Urinary bladder (tissue), 4 donors: ENCODE data around the gene MVK. TPM values are rescaled to one million over a fixed set of nuclear protein-coding genes. Genes with fewer than 3 reads are reported as not detected.

Experiments used
- DNase-seq: peaks from one replicate; pipeline ENCODE4 v3.0.0-alpha.2; 2015; ENCODE audit errors: extremely low spot score
- H3K27ac ChIP-seq: one replicate; pipeline ENCODE4 v1.5.1; 2013; ENCODE audit warnings: low read depth, mild to moderate bottlenecking, moderate library complexity
- H3K36me3 ChIP-seq: one replicate; pipeline ENCODE4 v1.6.1; 2013; ENCODE audit warnings: mild to moderate bottlenecking, moderate library complexity; ENCODE audit not compliant: insufficient read depth
- H3K4me1 ChIP-seq: one replicate; pipeline ENCODE4 v1.6.1; 2013; ENCODE audit warnings: mild to moderate bottlenecking, moderate library complexity; ENCODE audit not compliant: insufficient read depth
- H3K4me3 ChIP-seq: one replicate; pipeline ENCODE4 v1.5.1; 2013; ENCODE audit warnings: low read depth, low read length
- WGBS: extraction: QIAGEN DNeasy Blood & Tissue Kit; methylation state at CpG from one replicate; pipeline ENCODE4 v1.1.7; 2013; 5-methylcytosine and 5-hydroxymethylcytosine counted together
- polyA plus RNA-seq: library from polyadenylated mRNA; stranded (reverse); fragments of 200-250 nt; gene quantifications from one replicate; pipeline ENCODE4 v1.2.3, GENCODE V29; 2013
- total RNA-seq: library from RNA; depleted of rRNA; stranded (reverse); fragments of >200 nt; gene quantifications from one replicate; pipeline ENCODE4 v1.2.3, GENCODE V29; 2014
- donor health status: healthy with polysubstance abuse.
- donor health status: healthy.

MVK gene
- total and polyA plus RNA-seq, 2 donors, result 10.5 to 13.2 TPM

GRCh38 chr12:109563291-109564284 lies 10.0 kb upstream of the MVK start:
- no peaks in the 10 kb centered on the region for H3K36me3 ChIP-seq
- WGBS, result 82% methylated on average over 30 of the region's 30 CpGs
- H3K27ac ChIP-seq, result no peak overlapping the region
- H3K4me3 ChIP-seq, result no peak overlapping the region
- DNase-seq, result no peak
- H3K4me1 ChIP-seq, result no peaks in the 10 kb centered on the region

GRCh38 chr12:109566424-109566823 lies 7.2 kb upstream of the MVK start:
- 94% methylated on average over 8 of the region's 8 CpGs for WGBS
- H3K27ac ChIP-seq, result no peak overlapping the region
- no peak for DNase-seq
- no peak overlapping the region for H3K4me3 ChIP-seq
- no peaks in the 10 kb centered on the region for H3K36me3 ChIP-seq
- no peaks in the 10 kb centered on the region for H3K4me1 ChIP-seq

DNA sequence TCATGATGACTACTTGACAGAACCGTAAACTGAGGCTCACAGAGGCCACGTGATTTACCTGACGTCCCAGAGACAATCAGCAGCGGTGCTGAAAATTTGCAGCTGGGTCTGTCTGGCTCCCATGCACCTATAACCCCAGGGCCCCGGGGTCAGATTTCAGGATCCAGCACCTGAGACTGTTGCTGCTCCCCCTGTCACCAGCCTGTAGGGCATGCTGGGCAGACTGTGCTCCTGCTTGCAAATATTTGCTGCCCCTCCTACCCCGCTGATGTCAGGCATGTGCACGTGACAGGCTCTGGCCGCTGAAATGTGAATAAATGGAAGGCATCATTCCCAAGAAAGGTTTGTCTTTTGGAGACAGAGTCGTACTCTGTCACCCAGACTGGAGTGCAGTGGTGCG lies 6.3 kb upstream of the MVK start:
- Histone ChIP-seq H3K27ac (no peak overlapping the region), H3K4me1 (no peaks in the 10 kb centered on the region), H3K36me3 (no peaks in the 10 kb centered on the region), H3K4me3 (no peak overlapping the region)
- 89% methylated on average over 10 of the region's 10 CpGs for WGBS
- no peak for DNase-seq

- WGBS, result 90% methylated on average over 3 of the region's 3 CpGs
- Histone ChIP-seq H3K4me3 (no peak overlapping the region), H3K4me1 (no peaks in the 10 kb centered on the region), H3K36me3 (no peaks in the 10 kb centered on the region), H3K27ac (no peak overlapping the region)
- no peak for DNase-seq
Measured at GRCh38 chr12:109567967-109568366, 5.6 kb upstream of the MVK start.

DNA sequence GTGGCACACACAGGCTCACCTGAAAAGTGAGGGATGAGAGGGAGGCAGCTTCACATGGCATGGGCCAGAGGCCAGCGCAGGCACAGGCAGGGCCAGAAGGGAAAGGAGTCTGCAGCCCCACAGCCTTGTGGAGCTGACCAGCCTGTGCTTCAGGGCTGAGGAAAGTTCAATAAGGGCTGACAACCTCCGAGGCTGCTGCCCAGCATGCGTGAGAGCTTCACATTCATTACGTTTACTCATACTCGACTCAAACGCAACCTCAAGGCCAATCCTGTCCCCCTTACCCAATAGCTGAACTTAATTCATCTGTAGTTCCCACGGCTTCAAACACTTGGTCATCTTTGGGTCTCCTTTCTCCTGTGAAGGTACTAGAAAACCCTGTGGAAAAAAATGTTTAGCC lies 5.1 kb upstream of the MVK start:
- H3K4me3 ChIP-seq, result no peak overlapping the region
- H3K36me3 ChIP-seq, result no peaks in the 10 kb centered on the region
- H3K27ac ChIP-seq, result no peak overlapping the region
- WGBS, result 86% methylated on average over 7 of the region's 7 CpGs
- DNase-seq, result no peak
- no peaks in the 10 kb centered on the region for H3K4me1 ChIP-seq

DNA sequence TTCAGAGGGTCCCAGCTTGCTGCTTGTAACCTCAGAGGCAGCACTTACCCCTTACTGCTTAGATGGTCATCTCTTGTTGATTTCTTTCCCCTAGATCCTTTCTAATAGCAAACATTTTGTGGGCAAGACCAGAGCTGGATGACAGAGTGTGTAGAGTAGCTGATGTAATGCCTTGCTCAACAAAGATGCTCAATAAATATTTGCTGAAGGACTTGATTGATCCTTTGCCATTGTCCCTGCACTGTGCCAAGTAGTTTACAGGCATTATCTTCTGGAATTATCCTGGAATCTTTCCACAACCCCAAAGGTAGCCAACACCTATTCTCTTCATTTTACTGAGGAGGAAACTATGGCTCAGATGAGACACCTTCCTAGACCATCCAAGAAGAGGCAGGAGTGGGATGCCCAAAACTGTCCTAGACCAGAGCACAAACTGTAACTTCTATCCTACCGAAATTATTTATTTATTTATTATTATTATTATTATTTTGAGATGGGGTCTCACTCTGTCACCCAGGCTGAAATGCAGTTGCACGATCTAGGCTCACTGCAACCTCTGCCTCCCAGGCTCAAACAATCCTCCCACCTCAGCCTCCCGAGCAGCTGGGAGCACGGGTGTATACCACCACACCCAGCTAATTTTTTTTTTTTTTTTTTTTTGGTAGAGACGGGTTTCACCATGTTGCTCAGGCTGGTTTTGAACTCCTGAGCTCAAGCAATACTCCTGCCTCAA lies 1.7 kb upstream of the MVK start:
- no peaks in the 10 kb centered on the region for H3K36me3 ChIP-seq
- 89% methylated on average over 5 of the region's 5 CpGs for WGBS

GRCh38 chr12:109572506-109572845 lies 1.1 kb upstream of the MVK start:
- WGBS, result 60% methylated on average over 3 of the region's 3 CpGs

More for the DNA sequence above, 1.7 kb upstream of the MVK start:
- Histone ChIP-seq H3K27ac (no peak overlapping the region), H3K4me3 (no peak overlapping the region), H3K4me1 (no peaks in the 10 kb centered on the region)
- DNase-seq, result no peak

GRCh38 chr12:109573914-109574244 lies 285 bp downstream of the MVK start:
- Histone ChIP-seq H3K27ac (no peak overlapping the region), H3K4me3 (peak overlapping the region; percentile 69), H3K36me3 (peaks cover 2% of the 10 kb centered on the region), H3K4me1 (no peaks in the 10 kb centered on the region)
- WGBS, result under 1% methylated on average over 13 of the region's 13 CpGs
- no peak for DNase-seq

More at GRCh38 chr12:109572506-109572845, 1.1 kb upstream of the MVK start:
- Histone ChIP-seq H3K36me3 (no peaks in the 10 kb centered on the region), H3K4me1 (no peaks in the 10 kb centered on the region), H3K4me3 (no peak overlapping the region), H3K27ac (no peak overlapping the region)
- DNase-seq, result no peak

DNA sequence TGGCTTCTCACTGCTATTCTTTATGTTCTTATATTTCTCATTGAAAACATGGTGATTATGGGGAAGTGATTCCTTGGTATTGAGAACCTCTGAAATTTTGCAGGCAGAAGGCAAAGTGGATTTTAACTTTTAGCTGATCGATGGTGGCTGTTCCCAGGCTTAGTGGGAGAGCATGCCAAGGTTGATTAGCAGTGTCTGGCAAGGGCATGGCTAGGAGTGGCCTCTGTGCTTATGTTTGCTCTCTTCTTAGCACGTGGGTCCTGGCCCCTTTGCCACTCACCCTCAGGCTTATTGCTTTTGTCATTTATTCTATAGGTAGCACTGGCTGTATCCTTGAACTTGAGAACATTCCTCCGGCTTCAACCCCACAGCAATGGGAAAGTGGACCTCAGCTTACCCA lies 2.1 kb downstream of the MVK start:
- no peak overlapping the region for H3K27ac ChIP-seq
- no peaks in the 10 kb centered on the region for H3K4me1 ChIP-seq
- no peak for DNase-seq
- H3K36me3 ChIP-seq, result peaks cover 6% of the 10 kb centered on the region
- H3K4me3 ChIP-seq, result no peak overlapping the region
- WGBS, result 92% methylated on average over 3 of the region's 3 CpGs

- 86% methylated on average over 1 of the region's 1 CpG for WGBS
- Histone ChIP-seq H3K4me3 (no peak overlapping the region), H3K36me3 (peaks cover 6% of the 10 kb centered on the region), H3K27ac (no peak overlapping the region), H3K4me1 (no peaks in the 10 kb centered on the region)
- no peak for DNase-seq
Measured at GRCh38 chr12:109577311-109577710, 3.7 kb downstream of the MVK start.

DNA sequence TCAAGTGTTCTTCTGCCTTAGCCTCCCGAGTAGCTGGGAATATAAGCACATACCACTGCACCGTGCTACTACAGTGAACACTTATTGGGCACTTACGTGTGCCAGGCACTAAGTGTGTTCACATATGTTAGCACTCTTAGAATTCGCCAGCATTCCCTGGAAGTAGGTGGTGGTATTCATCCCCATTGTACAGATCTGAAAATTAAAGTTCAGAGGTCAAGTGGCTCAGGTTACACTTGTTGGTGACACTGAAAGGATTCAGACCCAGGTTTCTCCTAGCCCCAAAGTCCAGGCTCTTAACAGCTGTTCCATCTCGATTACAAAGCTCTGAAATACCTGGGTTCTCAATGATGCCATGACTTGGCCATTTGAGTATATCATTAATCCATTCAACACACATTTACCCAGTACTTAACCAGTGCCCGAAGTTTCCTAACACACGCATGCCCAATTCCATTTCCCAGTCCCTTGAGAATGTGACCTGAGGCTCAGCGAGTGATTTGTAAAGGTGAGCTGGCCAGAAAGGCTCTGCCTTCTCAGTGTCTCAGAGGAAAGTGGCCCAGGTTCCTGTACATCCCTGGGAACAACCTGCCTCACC lies 4.8 kb downstream of the MVK start:
- Histone ChIP-seq H3K36me3 (peaks cover 6% of the 10 kb centered on the region), H3K4me1 (no peaks in the 10 kb centered on the region), H3K4me3 (no peak overlapping the region), H3K27ac (no peak overlapping the region)
- no peak for DNase-seq
- 81% methylated on average over 8 of the region's 8 CpGs for WGBS

DNA sequence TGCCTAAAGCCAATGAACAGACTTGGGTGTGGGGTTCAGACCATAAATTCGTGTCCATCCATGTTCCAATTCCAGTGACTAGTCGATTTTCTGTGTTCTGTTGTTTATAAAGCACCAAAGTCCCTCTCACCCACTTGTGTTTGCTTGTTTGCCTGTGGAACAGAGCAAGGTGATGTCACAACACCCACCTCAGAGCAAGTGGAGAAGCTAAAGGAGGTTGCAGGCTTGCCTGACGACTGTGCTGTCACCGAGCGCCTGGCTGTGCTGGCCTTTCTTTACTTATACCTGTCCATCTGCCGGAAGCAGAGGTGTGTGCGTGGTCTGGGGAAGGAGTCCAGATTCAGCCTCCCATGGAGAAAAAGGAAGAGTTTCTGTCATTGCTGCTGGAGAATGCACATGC lies 6.0 kb downstream of the MVK start:
- H3K4me1 ChIP-seq, result no peaks in the 10 kb centered on the region
- H3K27ac ChIP-seq, result no peak overlapping the region
- WGBS, result 88% methylated on average over 7 of the region's 7 CpGs
- no peak for DNase-seq
- no peak overlapping the region for H3K4me3 ChIP-seq
- H3K36me3 ChIP-seq, result peaks cover 6% of the 10 kb centered on the region

DNA sequence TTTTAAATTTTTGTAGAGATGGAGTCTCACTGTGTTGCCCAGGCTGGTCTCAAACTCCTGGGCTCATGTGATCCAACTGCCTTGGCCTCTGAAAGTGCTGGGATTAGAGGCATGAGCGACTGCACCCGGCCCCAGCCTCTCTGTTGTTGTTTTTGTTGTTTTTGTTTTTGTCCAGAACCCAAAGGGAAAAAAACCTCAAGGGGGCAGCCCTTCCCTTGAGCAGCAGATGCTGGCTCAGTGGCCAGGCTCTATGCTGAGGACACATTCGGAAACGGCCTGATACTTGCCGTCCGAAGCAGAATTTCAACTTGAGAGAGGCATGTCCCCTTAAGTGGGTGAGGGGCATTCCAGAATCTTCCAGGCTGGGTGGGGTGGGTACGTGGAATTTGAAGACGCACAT lies 6.7 kb downstream of the MVK start:
- Histone ChIP-seq H3K4me1 (no peaks in the 10 kb centered on the region), H3K36me3 (peaks cover 6% of the 10 kb centered on the region), H3K27ac (no peak overlapping the region), H3K4me3 (no peak overlapping the region)
- no peak for DNase-seq
- 83% methylated on average over 8 of the region's 8 CpGs for WGBS
